Caco-2 (cell line): ENCODE results near the gene LRRC74A. TPM values are rescaled to one million over a fixed set of nuclear protein-coding genes. Genes with fewer than 3 reads are reported as not detected.

Experiments used
- BruUV-seq: library from RNA; stranded (reverse); fragments of 400-500 nt; replicated peaks from 2 replicates; lab custom pipeline; 2021; lab: Mats Ljungman, UMichigan
- CTCF ChIA-PET: fragments of 300-600 bp; sonication (Branson Sonifier 250); formaldehyde crosslinking; loops from one replicate; lab custom pipeline; 2022; ENCODE audit warnings: antibody characterized with exemption; lab: Charles Lee
- POLR2A ChIA-PET: fragments of 300-600 bp; sonication (Branson Sonifier 250); formaldehyde crosslinking; loops from one replicate; lab custom pipeline; 2022; ENCODE audit warnings: antibody characterized with exemption; lab: Charles Lee
- DNase-seq, 2 experiments: peaks; one replicate each; pipeline versions ENCODE4 v3.0.0 to v3.0.0-alpha.2; 2020 to 2022
- H3K27me3 ChIP-seq: replicated peaks from 2 replicates; pipeline ENCODE4 v1.6.0; 2011; ENCODE audit warnings: low read length; ENCODE audit not compliant: control insufficient read depth, insufficient read depth
- H3K36me3 ChIP-seq: 2 replicates; pipeline ENCODE4 v1.5.1; 2011; ENCODE audit warnings: low read length; ENCODE audit not compliant: control insufficient read depth, insufficient read depth
- H3K4me1 ChIP-seq: fragments of 250-450 bp; sonication (Bioruptor Pico); 2 replicates; pipeline ENCODE4 v1.5.1; 2020; ENCODE audit warnings: mild to moderate bottlenecking
- H3K4me3 ChIP-seq: 2 replicates; pipeline ENCODE4 v1.5.1; 2011; ENCODE audit warnings: low read depth, mild to moderate bottlenecking, control low read depth, low read length
- H3K9me3 ChIP-seq: fragments of 250-450 bp; sonication (Bioruptor Pico); 2 replicates; pipeline ENCODE4 v1.5.1; 2020; ENCODE audit warnings: mild to moderate bottlenecking, moderate library complexity
- H3K27ac Mint-ChIP-seq: one replicate; pipeline ENCODE4 v1.8.0; 2022; ENCODE audit warnings: mixed read lengths; ENCODE audit not compliant: unreplicated experiment
- H3K27me3 Mint-ChIP-seq: one replicate; pipeline ENCODE4 v1.8.0; 2022; ENCODE audit warnings: mixed read lengths; ENCODE audit not compliant: insufficient read depth, unreplicated experiment
- H3K36me3 Mint-ChIP-seq: one replicate; pipeline ENCODE4 v1.8.0; 2022; ENCODE audit warnings: mild to moderate bottlenecking, mixed read lengths; ENCODE audit not compliant: insufficient read depth, unreplicated experiment
- H3K4me1 Mint-ChIP-seq: one replicate; pipeline ENCODE4 v1.8.0; 2022; ENCODE audit warnings: low read depth, mixed read lengths; ENCODE audit not compliant: unreplicated experiment
- H3K4me3 Mint-ChIP-seq: one replicate; pipeline ENCODE4 v1.8.0; 2022; ENCODE audit warnings: mild to moderate bottlenecking, moderate library complexity, mixed read lengths; ENCODE audit not compliant: unreplicated experiment
- H3K9me3 Mint-ChIP-seq: one replicate; pipeline ENCODE4 v1.8.0; 2022; ENCODE audit warnings: mixed read lengths; ENCODE audit not compliant: unreplicated experiment
- intact Hi-C: fragments of 100-400 bp; cut with micrococcal nuclease; formaldehyde crosslinking; loops from one replicate; pipeline ENCODE4 v1.10.0; 2022; ENCODE audit not compliant: unreplicated experiment
- total RNA-seq: library from RNA; stranded (reverse); gene quantifications from 2 replicates; pipeline ENCODE4 v1.2.3, GENCODE V29; 2022
- TF ChIP-seq, protein P1 (sequence below), 2 experiments: fragments of 200-600 bp in 1 of 2; IDR thresholded peaks; 1 replicate in 1 of 2; 2 replicates in 1 of 2; pipeline versions ENCODE4 v1.5.1 to v1.8.0; 2011 to 2022; ENCODE audit warnings: antibody characterized with exemption in 1 of 2, control low read depth in 1 of 2, inconsistent platforms in 1 of 2, low read depth in 1 of 2, low read length in 1 of 2, mild to moderate bottlenecking in 1 of 2, moderate library complexity in 1 of 2; ENCODE audit not compliant: insufficient read depth in 1 of 2, severe bottlenecking in 1 of 2, unreplicated experiment in 1 of 2

Gene LRRC74A
- total RNA-seq, 1 experiment from 2014 or later = not detected

DNA sequence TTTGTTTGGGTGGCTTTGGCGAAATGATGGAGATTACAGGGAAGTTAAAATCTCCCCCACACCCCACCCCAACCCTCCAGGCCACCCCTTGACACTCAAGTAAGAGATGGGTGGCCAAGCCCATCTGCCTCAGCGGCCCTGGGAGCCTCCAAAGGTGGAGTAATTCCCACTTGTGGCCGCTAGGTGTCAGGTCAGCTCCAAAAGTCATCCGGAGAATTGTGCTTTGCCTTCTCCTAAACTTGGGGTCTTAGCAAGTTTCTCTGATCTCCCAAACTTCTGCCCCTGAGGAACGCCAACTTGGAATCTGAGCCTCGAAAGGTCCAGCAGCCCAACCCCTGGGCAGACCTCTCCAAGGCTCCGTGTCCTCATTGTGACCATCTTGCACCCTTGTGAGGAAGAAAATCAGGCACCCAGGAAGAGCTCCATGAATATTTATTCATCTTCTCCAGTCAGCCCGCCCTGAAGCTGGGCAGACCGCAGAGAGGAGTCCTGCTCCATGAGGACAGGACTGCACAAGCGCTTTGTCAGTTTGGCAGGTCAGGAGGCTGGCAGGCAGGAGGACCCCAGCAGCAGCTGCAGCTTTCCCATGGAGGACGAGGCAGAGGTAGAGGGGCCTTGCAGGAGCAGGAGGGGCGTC lies 46.7 kb downstream of the LRRC74A start:
- H3K36me3 ChIP-seq = no peaks in the 10 kb centered on the region
- no peak overlapping the region for H3K4me3 Mint-ChIP-seq
- H3K4me1 ChIP-seq = no peaks in the 10 kb centered on the region
- peaks cover 12% of the 10 kb centered on the region for H3K9me3 ChIP-seq
- intact Hi-C loops = loop anchor here (1.0 kb wide), 2 partner anchors 221 to 278 kb away; no protein-coding TSS in a partner anchor
- H3K9me3 Mint-ChIP-seq = no peaks in the 10 kb centered on the region
- BruUV-seq = no TSS peak
- H3K27me3 Mint-ChIP-seq = no peaks in the 10 kb centered on the region
- H3K36me3 Mint-ChIP-seq = no peaks in the 10 kb centered on the region
- no peaks in the 10 kb centered on the region for H3K4me1 Mint-ChIP-seq
- no peak overlapping the region for H3K27ac Mint-ChIP-seq
- TF ChIP-seq, protein P1, sequence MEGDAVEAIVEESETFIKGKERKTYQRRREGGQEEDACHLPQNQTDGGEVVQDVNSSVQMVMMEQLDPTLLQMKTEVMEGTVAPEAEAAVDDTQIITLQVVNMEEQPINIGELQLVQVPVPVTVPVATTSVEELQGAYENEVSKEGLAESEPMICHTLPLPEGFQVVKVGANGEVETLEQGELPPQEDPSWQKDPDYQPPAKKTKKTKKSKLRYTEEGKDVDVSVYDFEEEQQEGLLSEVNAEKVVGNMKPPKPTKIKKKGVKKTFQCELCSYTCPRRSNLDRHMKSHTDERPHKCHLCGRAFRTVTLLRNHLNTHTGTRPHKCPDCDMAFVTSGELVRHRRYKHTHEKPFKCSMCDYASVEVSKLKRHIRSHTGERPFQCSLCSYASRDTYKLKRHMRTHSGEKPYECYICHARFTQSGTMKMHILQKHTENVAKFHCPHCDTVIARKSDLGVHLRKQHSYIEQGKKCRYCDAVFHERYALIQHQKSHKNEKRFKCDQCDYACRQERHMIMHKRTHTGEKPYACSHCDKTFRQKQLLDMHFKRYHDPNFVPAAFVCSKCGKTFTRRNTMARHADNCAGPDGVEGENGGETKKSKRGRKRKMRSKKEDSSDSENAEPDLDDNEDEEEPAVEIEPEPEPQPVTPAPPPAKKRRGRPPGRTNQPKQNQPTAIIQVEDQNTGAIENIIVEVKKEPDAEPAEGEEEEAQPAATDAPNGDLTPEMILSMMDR (IDR thresholded peaks at IDR 0.05; ENCODE audit: insufficient read depth in 1 of 2, low read depth in 1 of 2, low read length in 1 of 2, severe bottlenecking in 1 of 2, unreplicated experiment in 1 of 2) = peak; percentile 85 to 88
- ChIA-PET CTCF (interaction anchor here (0.7 to 7.5 kb wide), 18 partner anchors 44 to 341 kb away, joined by 3 to 144 read pairs (median 4); partner anchors contain the start of gene CIPC), POLR2A (no interaction called here)
- peak; percentile 50 to 66 for DNase-seq
- no peaks in the 10 kb centered on the region for H3K27me3 ChIP-seq
- H3K4me3 ChIP-seq = no peak overlapping the region

DNA sequence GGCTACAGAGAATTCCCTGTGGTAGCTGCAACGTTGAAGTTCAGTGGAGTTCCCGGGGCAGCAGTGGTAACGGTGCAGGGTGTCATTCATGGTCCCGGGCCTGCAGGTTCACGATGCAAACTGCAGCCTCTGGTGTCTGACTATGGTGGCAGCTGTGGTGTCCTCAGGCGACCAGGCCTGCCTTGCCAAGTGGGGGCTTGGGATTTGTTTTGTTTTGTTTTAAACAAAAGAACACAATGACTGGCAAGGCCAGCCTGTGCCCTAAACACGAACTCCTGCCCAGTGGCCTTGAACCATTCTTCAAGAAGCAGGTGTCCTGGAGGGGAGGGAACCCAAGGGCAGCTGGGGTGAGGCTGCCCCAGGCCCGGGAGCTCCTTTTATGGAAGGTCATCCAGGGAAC lies 48.5 kb downstream of the LRRC74A start:
- Histone ChIP-seq H3K4me3 (no peak overlapping the region), H3K27me3 (no peaks in the 10 kb centered on the region), H3K4me1 (no peaks in the 10 kb centered on the region), H3K36me3 (no peaks in the 10 kb centered on the region), H3K9me3 (peaks cover 12% of the 10 kb centered on the region)
- intact Hi-C loops = no loop called here
- H3K27ac Mint-ChIP-seq = no peak overlapping the region
- no peak for DNase-seq
- H3K9me3 Mint-ChIP-seq = no peaks in the 10 kb centered on the region
- CTCF ChIA-PET = interaction anchor here (0.7 to 7.5 kb wide), 5 partner anchors 188 to 339 kb away, joined by 3 to 144 read pairs (median 4); no protein-coding TSS in a partner anchor
- H3K36me3 Mint-ChIP-seq = no peaks in the 10 kb centered on the region
- TF ChIP-seq, protein P1 (IDR thresholded peaks at IDR 0.05; ENCODE audit: insufficient read depth in 1 of 2, low read depth in 1 of 2, low read length in 1 of 2, severe bottlenecking in 1 of 2, unreplicated experiment in 1 of 2) = no peak
- POLR2A ChIA-PET = no interaction called here
- BruUV-seq = no TSS peak
- H3K4me3 Mint-ChIP-seq = no peak overlapping the region
- no peaks in the 10 kb centered on the region for H3K27me3 Mint-ChIP-seq
- no peaks in the 10 kb centered on the region for H3K4me1 Mint-ChIP-seq

DNA sequence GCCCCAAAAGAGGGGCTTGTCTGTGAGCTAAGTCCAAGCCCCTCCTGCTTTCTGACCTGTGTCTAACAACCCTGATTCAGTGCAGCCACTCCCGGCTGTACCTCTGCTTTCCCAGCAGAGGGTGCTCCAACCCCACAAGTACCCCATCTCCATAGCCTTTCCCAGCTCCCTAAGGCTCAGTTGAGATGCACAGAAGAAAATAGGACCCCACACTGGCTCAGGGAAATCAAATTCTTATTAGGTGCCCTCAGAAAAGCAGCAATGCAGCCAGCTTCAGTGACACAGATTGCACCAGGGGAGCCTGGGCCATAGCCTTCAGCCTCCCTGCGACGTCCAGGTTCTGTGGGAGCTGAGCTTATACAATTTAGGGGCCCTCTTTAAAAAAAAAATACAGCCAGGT lies 49.9 kb downstream of the LRRC74A start:
- no TSS peak for BruUV-seq
- DNase-seq = peak; percentile 63 to 71
- Mint-ChIP-seq H3K27me3 (no peaks in the 10 kb centered on the region), H3K9me3 (no peaks in the 10 kb centered on the region), H3K4me3 (no peak overlapping the region), H3K27ac (no peak overlapping the region), H3K36me3 (no peaks in the 10 kb centered on the region), H3K4me1 (no peaks in the 10 kb centered on the region)
- Histone ChIP-seq H3K4me1 (no peaks in the 10 kb centered on the region), H3K9me3 (peaks cover 12% of the 10 kb centered on the region), H3K4me3 (no peak overlapping the region), H3K36me3 (no peaks in the 10 kb centered on the region), H3K27me3 (no peaks in the 10 kb centered on the region)
- TF ChIP-seq, protein P1 (IDR thresholded peaks at IDR 0.05; ENCODE audit: insufficient read depth in 1 of 2, low read depth in 1 of 2, low read length in 1 of 2, severe bottlenecking in 1 of 2, unreplicated experiment in 1 of 2) = peak; percentile 86 to 94
- intact Hi-C loops = loop anchor here (1.0 kb wide), 5 partner anchors 37 to 218 kb away; no protein-coding TSS in a partner anchor
- CTCF ChIA-PET = interaction anchor here (0.6 to 7.5 kb wide), 22 partner anchors 14 to 337 kb away, joined by 3 to 144 read pairs (median 6); partner anchors contain the start of gene CIPC
- POLR2A ChIA-PET = no interaction called here
